ENCODE data around the gene PTPN11.
"Not testable (repeated sequence)": the region's sequence is repeated elsewhere in the genome, so short reads cannot be mapped to it uniquely, and the experiment has no call there.

PTPN11 gene

GRCh38 chr12:112518365-112518735, 99.6 kb downstream of the PTPN11 start:
- DNase-seq: no peak

- DNase-seq: not testable (repeated sequence)
Measured at GRCh38 chr12:112519841-112520340, 101.1 kb downstream of the PTPN11 start.

GRCh38 chr12:112523856-112524255, 105.1 kb downstream of the PTPN11 start:
- no peak for DNase-seq

GRCh38 chr12:112524269-112524668, 105.5 kb downstream of the PTPN11 start:
- no peak for DNase-seq

GRCh38 chr12:112524676-112525425, 106.1 kb downstream of the PTPN11 start:
- no peak for DNase-seq

GRCh38 chr12:112525426-112525809, 106.7 kb downstream of the PTPN11 start:
- no peak for DNase-seq

GRCh38 chr12:112527082-112527481, 108.3 kb downstream of the PTPN11 start:
- DNase-seq: no peak

- no peak for DNase-seq
Measured at GRCh38 chr12:112527501-112527900, 108.8 kb downstream of the PTPN11 start.

- DNase-seq: no peak
Measured at GRCh38 chr12:112528521-112528920, 109.8 kb downstream of the PTPN11 start.

- DNase-seq: no peak
Measured at GRCh38 chr12:112530941-112531340, 112.2 kb downstream of the PTPN11 start.

GRCh38 chr12:112532106-112532505, 113.4 kb downstream of the PTPN11 start:
- no peak for DNase-seq

GRCh38 chr12:112533528-112533927, 114.8 kb downstream of the PTPN11 start:
- no peak for DNase-seq

- DNase-seq: no peak
Measured at GRCh38 chr12:112535017-112535416, 116.3 kb downstream of the PTPN11 start.

- no peak for DNase-seq
Measured at GRCh38 chr12:112535637-112536366, 117.1 kb downstream of the PTPN11 start.

- DNase-seq: no peak
Measured at GRCh38 chr12:112536367-112536730, 117.6 kb downstream of the PTPN11 start.

- no peak for DNase-seq
Measured at GRCh38 chr12:112537710-112538396, 119.1 kb downstream of the PTPN11 start.

GRCh38 chr12:112538740-112539139, 120.0 kb downstream of the PTPN11 start:
- no peak for DNase-seq

GRCh38 chr12:112539221-112539620, 120.5 kb downstream of the PTPN11 start:
- DNase-seq: no peak

GRCh38 chr12:112540021-112540420, 121.3 kb downstream of the PTPN11 start:
- no peak for DNase-seq

GRCh38 chr12:112543751-112544150, 125.0 kb downstream of the PTPN11 start:
- DNase-seq: no peak

GRCh38 chr12:112546339-112546738, 127.6 kb downstream of the PTPN11 start:
- DNase-seq: no peak

GRCh38 chr12:112546996-112547395, 128.2 kb downstream of the PTPN11 start:
- no peak for DNase-seq

- no peak for DNase-seq
Measured at GRCh38 chr12:112549031-112549430, 130.3 kb downstream of the PTPN11 start.

- DNase-seq: no peak
Measured at GRCh38 chr12:112551681-112552080, 132.9 kb downstream of the PTPN11 start.

Data from inflammatory macrophage treated with lipopolysaccharide for 1 hour (primary cell).